Measurements from ENCODE around the gene THSD7B. TPM values are rescaled to one million over a fixed set of nuclear protein-coding genes. Genes with fewer than 3 reads are reported as not detected.
"Not testable (repeated sequence)": the region's sequence is repeated elsewhere in the genome, so short reads cannot be mapped to it uniquely, and the experiment has no call there.

The THSD7B gene
- total RNA-seq, 1 donor from 2014 or later, result 10.5 TPM

DNA sequence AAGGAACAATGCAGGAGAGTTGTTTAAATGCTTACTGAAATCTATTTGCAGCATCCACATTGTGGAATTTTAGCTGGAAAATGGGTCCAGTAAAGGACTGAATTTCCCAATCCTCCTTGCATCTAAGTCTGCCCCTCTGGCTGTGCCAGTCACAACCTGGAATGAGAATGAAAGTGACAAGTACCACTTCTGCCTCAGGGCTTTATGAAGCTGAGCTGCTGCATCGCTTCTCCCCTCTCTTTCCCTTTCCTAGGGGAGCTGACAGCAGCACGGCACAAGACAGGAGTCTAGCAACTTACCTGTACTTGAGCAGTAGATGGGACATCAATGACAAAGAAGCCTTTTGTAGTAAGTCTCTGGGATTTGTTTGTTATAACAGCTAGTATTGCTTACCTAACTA lies 27.3 kb upstream of the THSD7B start:
- H3K4me1 Mint-ChIP-seq (ENCODE audit: unreplicated experiment), result no peaks in the 10 kb centered on the region
- H3K27ac Mint-ChIP-seq (ENCODE audit: unreplicated experiment), result no peak overlapping the region

DNA sequence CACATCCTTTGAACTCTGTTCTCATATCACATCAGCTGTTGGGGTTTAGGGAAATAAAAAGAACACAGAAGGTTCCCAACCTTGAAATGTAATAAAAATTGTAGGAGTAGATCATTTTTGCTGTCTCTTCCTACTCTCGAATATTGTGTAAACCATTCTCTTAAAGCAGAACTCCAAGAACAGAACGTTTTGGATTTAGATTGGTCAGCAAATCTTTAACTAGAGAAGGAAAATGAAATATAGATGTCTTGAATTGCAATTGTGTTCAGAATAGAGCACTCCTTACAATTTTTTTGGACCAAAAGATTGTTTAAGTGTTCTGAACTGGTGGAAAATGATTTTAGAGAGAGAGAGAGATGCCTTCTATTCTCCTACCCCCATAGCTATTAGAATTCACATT lies 23.9 kb upstream of the THSD7B start:
- no peaks in the 10 kb centered on the region for H3K27me3 Mint-ChIP-seq (ENCODE audit: unreplicated experiment)

More for the DNA sequence above, 27.3 kb upstream of the THSD7B start:
- no peak for DNase-seq (ENCODE audit: low spot score)
- Mint-ChIP-seq H3K27me3 (ENCODE audit: unreplicated experiment) (no peaks in the 10 kb centered on the region), H3K4me3 (ENCODE audit: unreplicated experiment) (no peak overlapping the region), H3K9me3 (ENCODE audit: unreplicated experiment) (no peaks in the 10 kb centered on the region), H3K36me3 (ENCODE audit: low read depth, unreplicated experiment) (no peaks in the 10 kb centered on the region)
- TF ChIP-seq, protein P1, sequence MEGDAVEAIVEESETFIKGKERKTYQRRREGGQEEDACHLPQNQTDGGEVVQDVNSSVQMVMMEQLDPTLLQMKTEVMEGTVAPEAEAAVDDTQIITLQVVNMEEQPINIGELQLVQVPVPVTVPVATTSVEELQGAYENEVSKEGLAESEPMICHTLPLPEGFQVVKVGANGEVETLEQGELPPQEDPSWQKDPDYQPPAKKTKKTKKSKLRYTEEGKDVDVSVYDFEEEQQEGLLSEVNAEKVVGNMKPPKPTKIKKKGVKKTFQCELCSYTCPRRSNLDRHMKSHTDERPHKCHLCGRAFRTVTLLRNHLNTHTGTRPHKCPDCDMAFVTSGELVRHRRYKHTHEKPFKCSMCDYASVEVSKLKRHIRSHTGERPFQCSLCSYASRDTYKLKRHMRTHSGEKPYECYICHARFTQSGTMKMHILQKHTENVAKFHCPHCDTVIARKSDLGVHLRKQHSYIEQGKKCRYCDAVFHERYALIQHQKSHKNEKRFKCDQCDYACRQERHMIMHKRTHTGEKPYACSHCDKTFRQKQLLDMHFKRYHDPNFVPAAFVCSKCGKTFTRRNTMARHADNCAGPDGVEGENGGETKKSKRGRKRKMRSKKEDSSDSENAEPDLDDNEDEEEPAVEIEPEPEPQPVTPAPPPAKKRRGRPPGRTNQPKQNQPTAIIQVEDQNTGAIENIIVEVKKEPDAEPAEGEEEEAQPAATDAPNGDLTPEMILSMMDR (IDR thresholded peaks at IDR 0.05; ENCODE audit: unreplicated experiment), result no peak

DNA sequence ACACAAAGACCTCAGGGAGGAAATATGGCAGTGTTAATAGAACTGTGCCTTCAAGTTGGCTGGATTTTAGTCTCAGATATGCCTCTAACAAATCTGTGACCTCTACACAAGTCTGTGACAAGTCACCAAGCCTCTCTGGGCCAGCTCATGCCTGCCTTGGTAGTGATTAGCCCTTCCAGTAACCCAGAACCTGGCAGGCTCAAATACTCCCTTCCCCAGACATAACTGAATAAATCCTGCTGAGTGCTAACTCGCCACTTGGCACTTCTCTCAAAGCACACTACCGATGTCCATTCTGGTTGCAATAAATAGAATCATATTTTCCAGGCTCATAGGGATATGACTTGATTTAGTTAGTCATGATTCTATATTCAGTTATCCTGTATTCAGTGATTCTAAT lies 15.3 kb upstream of the THSD7B start:
- no peak overlapping the region for H3K27ac Mint-ChIP-seq (ENCODE audit: unreplicated experiment)
- peaks cover 2% of the 10 kb centered on the region for H3K4me1 Mint-ChIP-seq (ENCODE audit: unreplicated experiment)
- TF ChIP-seq, protein P1 (IDR thresholded peaks at IDR 0.05; ENCODE audit: unreplicated experiment), result no peak
- peaks cover 1% of the 10 kb centered on the region for H3K27me3 Mint-ChIP-seq (ENCODE audit: unreplicated experiment)
- H3K4me3 Mint-ChIP-seq (ENCODE audit: unreplicated experiment), result no peak overlapping the region
- no peak for DNase-seq (ENCODE audit: low spot score)
- H3K36me3 Mint-ChIP-seq (ENCODE audit: low read depth, unreplicated experiment), result no peaks in the 10 kb centered on the region
- H3K9me3 Mint-ChIP-seq (ENCODE audit: unreplicated experiment), result no peaks in the 10 kb centered on the region

More for the DNA sequence above, 23.9 kb upstream of the THSD7B start:
- no peaks in the 10 kb centered on the region for H3K9me3 Mint-ChIP-seq (ENCODE audit: unreplicated experiment)
- H3K4me1 Mint-ChIP-seq (ENCODE audit: unreplicated experiment), result no peaks in the 10 kb centered on the region
- TF ChIP-seq, protein P1 (IDR thresholded peaks at IDR 0.05; ENCODE audit: unreplicated experiment), result no peak
- H3K36me3 Mint-ChIP-seq (ENCODE audit: low read depth, unreplicated experiment), result no peaks in the 10 kb centered on the region
- DNase-seq (ENCODE audit: low spot score), result no peak
- H3K27ac Mint-ChIP-seq (ENCODE audit: unreplicated experiment), result no peak overlapping the region
- H3K4me3 Mint-ChIP-seq (ENCODE audit: unreplicated experiment), result no peak overlapping the region

DNA sequence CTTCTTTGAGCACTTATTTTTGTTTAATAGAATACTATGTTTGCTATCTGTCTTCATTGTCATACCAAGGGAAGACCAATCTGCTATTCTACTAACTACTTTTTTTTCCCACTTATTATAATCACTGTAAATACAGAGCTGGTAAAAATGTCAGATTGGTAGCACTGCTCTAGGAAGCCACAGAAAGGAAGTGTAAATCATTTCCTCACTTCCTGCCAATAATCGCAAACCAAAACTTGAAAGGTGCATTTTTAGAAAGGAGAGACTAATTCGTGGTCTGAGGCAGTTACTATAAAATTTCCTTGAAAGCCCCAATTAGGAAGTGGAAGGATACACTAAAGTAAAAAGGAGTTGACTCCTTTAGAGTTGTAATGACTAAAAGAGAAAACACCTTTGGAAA lies 13.9 kb upstream of the THSD7B start:
- TF ChIP-seq, protein P1 (IDR thresholded peaks at IDR 0.05; ENCODE audit: unreplicated experiment), result no peak
- Mint-ChIP-seq H3K27ac (ENCODE audit: unreplicated experiment) (no peak overlapping the region), H3K4me3 (ENCODE audit: unreplicated experiment) (no peak overlapping the region), H3K9me3 (ENCODE audit: unreplicated experiment) (no peaks in the 10 kb centered on the region), H3K27me3 (ENCODE audit: unreplicated experiment) (peaks cover 1% of the 10 kb centered on the region), H3K36me3 (ENCODE audit: low read depth, unreplicated experiment) (no peaks in the 10 kb centered on the region), H3K4me1 (ENCODE audit: unreplicated experiment) (peaks cover 2% of the 10 kb centered on the region)
- DNase-seq (ENCODE audit: low spot score), result no peak

DNA sequence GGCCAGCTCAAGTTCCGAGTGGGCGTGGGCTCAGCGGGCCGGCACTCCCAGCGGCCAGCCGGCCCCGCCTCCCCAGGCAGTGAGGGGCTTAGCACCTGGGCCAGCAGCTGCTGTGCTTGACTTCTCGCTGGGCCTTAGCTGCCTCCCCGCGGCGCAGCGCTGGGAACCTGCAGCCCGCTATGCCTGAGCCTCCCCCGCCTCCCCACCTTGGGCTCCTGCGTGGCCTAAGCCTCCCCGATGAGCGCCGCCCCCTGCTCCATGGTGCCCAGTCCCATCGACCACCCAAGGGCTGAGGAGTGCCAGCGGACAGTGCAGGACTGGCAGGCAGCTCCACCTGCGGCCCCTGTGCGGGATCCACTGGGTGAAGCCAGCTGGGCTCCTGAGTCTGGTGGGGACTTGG lies 6.8 kb upstream of the THSD7B start:
- H3K36me3 Mint-ChIP-seq (ENCODE audit: low read depth, unreplicated experiment); H3K27ac Mint-ChIP-seq (ENCODE audit: unreplicated experiment); H3K4me1 Mint-ChIP-seq (ENCODE audit: unreplicated experiment); H3K9me3 Mint-ChIP-seq (ENCODE audit: unreplicated experiment); H3K27me3 Mint-ChIP-seq (ENCODE audit: unreplicated experiment); H3K4me3 Mint-ChIP-seq (ENCODE audit: unreplicated experiment); DNase-seq (ENCODE audit: low spot score): not testable (repeated sequence)

Data from endothelial cell (in vitro differentiated cells).